Measurements from ENCODE around the gene SLC25A38.

Gene SLC25A38

DNA sequence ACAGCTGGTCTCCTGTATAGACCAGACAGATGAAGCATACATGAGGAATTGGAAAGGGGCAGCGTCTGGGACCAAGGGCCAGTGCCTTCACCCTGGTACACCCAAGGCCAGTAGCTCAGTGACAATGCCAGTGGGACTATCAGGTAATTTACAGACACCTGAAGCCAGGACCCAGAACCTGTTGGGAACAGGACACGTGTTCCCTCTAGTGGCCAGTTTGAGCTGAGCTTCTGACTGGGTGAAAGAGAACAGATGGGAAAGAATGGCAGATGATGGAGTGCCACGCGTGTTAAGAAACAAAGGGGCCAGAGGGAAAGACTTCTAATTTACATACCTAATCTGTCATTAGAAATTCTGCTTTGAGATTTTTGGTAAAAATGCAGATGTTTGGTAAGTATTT, 5.1 kb upstream of the SLC25A38 start:
- no peak for DNase-seq

DNA sequence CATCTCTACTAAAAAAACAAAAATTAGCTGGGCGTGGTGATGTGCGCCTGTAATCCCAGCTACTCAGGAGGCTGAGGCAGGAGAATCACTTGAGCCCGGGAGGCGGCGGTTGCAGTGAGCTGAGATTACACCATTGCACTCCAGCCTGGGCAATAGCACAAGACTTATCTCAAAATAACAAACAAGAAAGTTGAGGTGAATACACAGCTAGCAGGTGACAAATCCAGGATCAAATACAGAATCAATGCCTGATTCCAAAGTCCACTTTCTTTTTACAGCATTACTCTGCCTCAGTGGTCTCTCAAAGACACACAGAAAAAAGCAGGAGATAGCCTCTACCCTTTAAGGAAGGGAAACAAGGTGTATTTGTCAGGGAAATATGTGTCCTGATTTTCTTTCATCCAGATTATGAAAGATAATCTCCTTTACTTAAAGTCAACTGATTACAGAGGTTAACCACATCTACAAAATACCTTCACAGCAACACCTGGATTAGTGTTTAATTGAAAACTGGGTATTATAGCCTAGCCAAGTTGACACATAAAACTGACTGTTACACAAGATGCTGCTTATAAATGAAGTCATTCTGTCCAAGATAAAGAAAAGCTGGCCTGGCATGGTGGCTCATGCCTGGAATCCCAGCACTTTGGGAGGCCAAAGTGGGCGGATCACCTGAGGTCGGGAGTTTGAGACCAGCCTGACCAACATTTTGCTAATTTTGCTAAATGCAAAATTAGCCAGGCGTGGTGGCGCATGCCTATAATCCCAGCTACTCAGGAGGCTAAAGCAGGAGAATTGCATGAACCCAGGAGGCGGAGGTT, 4.0 kb upstream of the SLC25A38 start:
- no peak for DNase-seq

DNA sequence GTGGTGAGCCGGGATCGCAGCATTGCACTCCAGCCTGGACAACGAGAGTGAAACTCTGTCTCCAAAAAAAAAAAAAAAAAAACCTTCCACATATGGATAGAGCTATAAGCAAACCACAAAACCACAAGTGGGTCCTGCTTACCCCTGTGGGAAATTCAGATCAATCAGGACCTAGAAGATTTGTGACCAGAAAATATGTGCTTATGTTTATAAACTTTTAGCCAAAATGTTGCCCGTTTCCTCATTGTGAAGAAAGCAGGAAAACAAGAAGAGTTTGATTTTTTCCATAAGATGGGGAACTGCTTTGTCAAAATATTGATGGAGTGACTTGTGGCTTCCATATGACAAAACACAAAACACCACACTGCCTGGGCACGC, 3.4 kb upstream of the SLC25A38 start:
- DNase-seq = no peak

DNA sequence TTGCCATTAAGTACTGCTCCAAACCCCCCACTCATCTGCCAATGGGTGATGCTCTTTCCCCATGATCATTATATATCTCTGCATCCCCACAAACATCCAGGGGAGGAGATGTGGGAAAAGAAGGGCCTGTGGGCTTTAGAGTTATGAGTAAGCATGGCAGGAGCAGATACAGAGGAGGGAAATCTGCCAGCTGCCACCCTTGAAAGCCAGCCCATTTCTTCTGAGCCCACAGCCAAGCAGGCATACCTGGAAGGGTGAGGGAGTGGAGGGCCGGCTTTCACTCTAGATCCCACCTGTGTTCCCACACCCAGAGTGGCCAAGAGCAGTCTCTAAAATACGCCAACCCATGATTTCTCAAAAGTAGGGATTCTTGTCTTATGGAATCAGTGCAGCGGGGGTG, 1.7 kb upstream of the SLC25A38 start:
- no peak for DNase-seq

DNA sequence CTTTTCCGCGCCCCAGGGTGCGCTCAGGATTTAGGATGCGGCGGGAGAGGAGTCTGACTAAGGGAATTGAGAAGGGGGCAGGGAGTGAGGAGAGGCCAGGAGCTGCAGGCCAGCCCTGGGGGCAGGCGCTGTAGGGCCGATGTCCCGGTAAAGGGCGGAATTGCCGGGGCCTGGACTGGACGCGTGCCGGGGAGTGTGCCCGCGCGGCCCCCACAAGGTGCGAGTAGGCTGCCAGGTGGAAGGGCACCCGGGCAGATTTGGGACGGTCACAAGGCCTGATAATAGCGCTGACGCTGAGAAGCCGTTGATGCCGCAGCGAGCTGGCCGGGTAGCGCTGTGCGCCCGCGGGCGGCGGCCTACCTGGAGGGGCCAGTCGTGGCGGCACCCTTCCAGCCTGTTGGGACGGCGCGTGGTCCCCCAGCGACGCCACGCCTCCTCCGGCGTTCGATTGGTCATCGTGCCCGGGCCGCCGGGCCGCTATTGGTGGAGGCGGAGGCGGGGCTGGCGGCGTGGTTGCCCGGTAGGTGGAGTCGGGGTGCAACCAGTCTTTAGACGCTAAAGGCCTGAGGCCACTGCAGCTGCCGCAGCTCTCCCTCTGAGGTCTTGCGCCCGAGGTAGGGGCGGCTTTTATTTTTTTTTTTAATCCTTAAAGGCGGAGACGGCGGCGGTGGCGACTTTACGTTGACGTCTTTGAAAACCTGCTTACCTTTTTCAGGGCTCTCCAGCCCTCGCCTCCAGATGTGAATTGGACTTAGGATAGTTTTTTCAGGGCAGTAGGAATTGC, 903 bp downstream of the SLC25A38 start:
- DNase-seq = no peak

DNA sequence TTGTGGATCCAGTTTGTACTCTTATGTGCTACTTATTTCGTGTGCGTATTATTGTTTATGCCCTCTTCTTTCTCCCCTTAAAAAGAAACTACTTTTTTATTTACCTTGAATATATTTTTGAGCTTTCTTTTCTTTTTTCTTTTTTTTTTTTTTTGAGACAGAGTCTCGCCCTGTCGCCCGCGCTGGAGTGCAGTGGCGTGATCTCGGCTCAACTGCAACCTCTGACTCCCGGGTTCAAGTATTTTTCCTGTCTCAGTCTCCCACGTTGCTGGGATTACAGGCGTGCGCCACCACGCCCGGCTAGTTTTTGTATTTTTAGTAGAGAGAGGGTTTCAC, 1.5 kb downstream of the SLC25A38 start:
- DNase-seq = no peak

DNA sequence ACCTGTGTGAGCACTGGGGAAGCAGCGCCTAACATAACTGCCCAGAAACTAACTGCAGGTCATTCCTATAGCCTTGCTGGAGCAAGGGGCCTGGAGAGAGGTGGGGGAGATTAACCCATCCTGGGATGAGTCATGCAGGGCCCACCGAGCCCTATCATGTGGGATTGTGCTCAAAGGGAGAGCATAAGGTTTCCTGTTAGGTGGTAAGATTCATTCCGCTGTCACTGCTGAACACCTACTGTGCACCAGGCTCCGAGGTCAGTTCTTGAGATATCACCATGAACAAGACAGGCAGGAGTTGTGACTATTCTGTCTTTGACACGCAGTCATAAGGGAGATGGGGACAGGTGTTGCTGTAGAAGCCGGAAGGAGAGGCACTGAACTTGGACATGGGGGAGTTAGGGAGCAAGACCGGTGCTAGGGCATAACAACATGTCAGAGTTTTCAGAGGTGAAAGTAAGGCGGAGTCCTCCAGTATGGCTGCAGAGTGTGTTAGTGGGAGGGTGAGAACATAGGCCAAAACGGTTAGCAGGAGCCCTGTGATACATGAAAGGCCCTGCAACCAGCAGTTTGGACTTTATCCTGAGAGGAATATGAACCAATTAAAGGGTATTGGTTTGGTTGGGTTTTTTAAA, 2.4 kb downstream of the SLC25A38 start:
- no peak for DNase-seq

DNA sequence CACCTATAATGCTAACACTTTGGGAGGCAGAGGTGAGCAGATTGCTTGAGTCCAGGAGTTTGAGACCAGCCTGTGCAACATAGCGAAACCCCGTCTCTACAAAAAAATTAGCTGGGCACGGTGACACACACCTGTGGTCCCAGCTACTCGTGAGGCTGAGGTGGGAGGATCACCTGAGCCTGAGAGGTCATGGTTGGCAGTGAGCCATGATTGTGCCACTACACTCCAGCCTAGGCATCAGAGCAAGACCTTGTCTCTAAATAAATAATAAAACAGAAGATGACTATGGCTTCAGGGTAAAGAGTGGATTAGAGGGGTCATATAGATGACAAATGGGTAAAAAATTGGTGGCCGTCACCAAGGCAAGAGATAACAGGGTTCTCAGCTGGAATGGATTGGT, 3.1 kb downstream of the SLC25A38 start:
- no peak for DNase-seq

DNA sequence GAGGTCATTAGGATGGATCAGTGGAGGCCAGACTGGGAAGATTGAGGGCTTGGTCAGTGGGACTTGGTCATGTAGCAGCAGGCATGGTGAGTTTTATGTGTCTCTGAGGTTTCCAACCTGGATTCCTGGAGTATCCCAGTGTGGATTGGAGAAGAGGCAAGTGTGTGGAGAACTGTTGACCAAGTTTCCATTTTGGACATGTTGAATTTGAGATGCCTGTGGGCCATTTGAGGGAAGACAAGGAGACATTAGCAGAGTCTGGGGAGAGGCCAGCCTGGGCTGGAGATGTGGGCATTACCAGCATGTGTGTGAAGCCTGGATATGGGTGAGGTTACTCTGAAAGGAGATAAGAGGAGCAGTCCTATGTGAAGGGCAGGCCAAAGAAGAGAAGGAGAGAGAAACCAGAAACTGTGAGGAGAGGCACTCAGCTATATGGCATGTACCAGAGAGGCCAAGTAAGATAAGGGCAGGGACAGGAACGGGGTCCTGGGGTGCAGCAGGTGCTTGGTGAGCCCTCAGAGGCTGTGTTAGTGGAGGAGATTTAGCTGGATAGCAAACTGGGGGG, 4.3 kb downstream of the SLC25A38 start:
- DNase-seq = no peak

DNA sequence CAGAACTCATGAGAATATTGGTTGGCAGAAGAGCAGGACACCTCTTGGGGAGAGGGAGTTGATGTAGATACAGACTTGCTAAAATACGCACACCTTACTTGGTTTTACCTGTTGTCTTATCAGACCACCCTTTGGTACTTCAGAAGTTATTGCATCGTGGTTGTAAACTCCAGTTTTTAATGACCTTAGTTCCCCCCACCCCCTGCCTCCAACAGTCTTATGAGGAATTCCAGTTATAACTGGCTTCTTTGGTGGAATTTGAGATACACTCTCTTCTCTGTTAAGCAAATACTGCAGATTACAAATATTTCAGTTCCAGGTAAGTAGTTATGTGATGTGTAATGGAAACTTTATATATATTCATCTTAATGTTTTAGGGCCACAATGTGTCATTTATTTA, 5.0 kb downstream of the SLC25A38 start:
- no peak for DNase-seq

DNA sequence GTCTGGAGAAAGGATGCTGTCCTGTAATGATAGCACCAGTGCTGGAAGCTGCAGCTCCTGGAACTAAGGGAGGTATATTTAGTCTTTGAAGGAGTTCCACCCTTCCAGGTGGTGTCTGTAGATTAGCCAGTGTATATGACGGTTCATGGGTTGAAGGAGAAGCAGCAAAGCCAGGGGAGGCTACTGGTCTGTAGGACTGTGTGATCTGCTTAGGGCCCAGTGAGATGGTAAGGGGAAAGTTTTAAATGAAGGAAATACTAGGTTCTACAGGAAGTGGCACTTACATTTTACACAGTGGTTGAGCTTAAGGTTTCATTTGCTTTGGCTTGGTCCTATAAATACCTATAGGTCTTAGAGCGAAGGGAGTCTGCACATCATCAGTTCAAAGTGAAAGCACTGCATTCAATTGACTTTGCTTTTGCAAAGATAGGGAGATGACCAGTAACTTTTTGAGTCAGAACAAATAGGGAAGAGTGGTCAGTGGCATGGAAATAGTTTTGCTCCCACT, 5.6 kb downstream of the SLC25A38 start:
- DNase-seq = no peak

DNA sequence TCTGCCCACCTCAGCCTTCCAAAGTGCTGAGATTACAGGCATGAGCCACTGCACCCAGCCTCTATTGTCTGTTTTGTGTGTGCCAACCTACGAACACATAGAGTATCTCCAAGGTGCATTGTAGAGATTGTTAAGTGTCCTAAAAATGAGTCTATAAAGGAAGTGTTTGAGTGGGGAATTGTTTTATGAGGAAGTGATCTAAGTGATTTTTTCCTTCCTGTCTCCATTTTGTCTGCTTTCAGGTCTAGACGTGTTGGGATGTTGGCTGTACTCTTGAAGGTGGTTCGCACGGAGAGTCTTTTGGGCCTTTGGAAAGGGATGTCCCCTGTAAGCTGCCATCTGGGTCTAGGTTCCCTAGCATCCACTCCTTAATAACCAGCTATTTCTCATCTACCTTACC, 7.0 kb downstream of the SLC25A38 start:
- DNase-seq = no peak

DNA sequence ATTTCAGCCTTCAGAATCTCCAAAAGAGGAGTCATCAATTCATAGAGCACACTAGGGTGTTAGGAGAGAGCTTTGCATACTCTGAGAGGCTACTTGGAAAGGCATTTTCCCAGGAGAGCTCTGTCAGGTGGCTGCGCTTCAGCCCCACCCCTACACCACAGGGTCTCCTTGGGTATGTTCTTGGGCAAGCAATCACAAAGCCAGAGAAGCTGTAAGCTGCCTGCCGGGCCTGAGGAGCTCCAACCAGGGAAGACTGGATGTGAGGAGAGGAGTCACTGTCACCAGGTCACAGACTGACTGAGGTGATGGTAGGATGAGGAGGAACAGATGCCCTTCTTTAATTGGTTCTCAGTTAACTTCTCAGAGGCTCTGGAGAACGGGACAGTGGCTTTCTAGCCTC, 13.5 kb downstream of the SLC25A38 start:
- DNase-seq = no peak

DNA sequence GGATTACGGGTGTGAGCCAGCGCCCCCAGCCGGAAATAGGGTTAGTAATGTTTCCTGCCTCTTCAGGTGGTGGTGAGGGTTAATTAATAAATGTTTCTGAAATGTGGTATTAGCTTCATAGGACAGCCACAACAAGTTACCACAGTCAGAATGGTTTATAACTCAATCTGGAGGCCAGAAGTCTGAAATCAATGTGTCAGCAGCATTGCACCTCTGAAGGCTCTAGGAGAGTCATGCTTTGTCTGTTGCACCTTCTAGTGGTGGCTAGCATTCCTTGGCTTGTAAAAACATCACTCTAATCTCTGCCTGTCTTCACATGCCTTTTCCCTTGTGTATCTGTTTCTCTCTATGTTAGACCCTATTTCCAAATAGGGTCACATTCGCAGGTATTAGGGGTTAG, 15.5 kb downstream of the SLC25A38 start:
- no peak for DNase-seq

DNA sequence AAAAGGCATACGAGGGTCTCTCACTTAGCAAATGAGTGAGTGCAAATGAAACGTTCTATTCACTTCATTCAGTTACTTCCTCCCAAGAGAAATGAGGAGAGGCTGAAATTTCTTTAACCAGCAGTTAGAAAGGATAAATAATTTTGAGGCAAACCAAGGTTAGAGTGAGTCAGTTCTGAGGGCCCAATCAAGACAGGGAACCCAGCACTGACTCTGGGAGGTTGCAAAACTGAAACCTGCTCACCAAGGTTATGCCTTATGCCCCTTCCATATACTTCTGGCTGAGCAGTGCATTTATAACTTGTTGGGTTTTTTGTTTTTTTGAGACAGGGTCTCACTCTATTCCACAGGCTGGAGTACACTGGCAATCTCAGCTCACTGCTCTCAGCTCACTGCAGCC, 18.8 kb downstream of the SLC25A38 start:
- no peak for DNase-seq

DNA sequence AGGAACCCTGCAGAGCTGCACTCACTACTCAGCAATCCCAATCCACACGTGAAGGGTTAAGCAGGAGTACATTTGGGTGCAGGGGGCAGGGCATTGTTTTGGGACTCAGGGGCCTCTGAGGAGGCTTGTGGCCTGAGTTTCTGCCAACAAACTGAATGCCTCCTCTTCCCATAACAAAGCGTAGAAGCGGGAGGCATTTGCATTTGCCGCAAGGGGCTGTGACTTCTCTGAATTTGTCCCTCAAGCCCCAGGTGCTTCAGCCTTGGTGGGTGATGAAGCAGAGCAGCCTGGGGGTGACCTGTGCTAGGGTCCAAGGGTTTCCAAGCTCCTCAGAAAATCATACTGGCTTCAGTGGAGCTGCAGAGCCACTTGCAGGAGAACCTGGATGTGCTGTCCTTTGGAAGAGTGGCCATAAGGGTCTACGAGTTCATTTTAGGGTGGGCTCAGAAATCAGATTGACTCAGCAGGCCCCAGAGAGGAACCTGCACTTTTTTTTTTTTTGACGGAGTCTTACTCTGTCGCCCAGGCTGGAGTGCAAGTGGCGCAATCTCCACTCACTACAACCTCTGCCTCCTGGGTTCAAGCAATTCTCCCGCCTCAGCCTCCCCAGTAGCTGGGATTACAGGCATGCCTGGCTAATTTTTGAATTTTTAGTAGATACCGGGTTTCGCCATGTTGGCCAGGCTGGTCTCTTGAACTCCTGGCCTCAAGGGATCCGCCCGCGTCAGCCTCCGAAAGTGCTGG, 21.9 kb downstream of the SLC25A38 start:
- DNase-seq = no peak

DNA sequence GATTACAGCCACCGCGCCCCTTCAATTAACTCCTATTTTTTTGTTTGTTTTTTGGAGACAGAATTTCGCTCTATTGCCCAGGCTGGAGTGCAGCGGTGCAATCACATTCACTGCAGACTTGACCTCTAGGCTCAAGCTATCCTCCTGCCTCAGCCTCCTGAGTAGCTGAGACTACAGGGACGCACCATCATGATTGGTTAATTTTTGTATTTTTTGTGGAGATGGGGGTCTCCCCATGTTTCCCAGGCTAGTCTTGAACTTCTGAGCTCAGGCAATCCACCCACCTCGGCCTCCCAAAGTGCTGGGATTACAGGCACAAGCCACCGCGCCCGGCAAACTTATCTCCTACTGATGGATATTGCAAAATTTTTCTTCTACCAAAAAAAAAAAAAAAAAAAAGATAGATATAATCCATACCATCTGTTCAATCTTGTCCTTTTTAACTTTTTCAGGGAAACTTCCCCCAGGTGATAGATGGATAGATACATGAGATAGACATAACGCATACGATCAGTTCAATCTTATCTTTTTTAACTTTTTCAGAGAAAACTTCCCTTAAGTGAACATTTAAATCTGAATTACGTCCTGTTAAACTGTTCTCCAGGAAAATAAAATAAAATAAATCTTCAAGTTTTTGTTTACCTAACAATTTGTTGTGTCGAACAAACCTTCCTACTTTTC, 22.7 kb downstream of the SLC25A38 start:
- DNase-seq = no peak

DNA sequence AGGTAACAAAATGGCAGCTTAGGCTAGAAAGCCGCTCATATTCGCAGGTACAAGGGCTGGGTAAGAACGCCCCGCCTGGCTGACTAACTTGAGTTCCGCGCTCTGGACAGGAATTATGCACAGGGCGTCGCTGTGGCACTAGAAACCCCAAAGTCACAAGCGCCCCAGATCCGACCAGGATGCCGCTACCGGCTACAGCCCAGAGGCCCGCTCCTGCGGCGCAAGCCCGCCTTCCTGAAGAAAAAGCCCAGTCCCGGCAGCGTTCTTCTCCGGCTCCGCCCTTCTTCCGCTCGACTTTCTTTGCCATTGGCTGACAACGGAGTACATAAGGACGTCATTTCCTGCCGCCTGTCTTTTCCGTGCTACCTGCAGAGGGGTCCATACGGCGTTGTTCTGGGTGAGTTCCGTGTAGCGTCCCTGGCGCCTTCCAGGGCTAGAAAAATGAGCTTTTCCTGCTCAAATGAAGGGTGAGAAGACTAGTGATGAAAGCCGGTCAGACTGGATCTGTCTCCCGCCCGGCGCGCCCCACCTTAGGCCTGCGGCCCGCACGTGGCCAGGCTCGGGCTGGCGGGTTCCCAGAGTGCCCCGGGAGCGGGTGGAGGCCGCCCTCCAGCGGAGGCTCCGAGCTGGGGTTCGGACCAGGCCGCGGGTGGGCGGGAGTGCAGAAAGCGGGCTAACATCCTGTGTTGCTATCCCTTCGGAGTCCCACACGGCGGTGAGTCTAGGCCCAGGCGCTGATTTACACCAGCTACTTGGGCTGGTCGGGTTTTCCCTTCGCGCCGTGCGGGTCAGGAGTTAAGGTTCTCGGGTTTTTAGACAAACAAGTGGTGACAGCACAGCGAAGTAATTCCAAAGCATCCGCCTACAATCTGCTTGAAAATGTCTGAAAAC, 23.4 kb downstream of the SLC25A38 start, which contains the start of gene RPSA:
Gene RPSA (plus strand): TSS at position 353 of the 891 bp plus-strand sequence. CDS start 934 bp downstream, outside the sequence.
- DNase-seq = peak; percentile 98 to 99

DNA sequence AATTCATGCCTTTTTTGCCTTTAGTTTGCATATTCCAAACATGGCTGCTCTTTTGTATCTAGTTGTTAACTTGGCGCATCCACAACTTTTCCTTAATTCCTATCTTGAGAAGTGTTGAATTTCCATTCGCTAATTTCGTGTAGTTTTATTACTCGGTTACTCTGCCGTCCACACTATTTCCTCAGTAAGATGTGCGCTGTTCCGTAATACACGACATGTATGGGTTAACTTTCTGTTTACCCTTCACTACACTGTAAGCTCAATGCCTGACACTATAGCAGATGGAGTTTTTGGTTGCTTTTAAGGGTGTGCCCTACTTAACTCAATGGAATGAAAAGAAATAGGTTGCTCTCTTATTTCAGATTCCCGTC, 24.1 kb downstream of the SLC25A38 start:
- DNase-seq = no peak

DNA sequence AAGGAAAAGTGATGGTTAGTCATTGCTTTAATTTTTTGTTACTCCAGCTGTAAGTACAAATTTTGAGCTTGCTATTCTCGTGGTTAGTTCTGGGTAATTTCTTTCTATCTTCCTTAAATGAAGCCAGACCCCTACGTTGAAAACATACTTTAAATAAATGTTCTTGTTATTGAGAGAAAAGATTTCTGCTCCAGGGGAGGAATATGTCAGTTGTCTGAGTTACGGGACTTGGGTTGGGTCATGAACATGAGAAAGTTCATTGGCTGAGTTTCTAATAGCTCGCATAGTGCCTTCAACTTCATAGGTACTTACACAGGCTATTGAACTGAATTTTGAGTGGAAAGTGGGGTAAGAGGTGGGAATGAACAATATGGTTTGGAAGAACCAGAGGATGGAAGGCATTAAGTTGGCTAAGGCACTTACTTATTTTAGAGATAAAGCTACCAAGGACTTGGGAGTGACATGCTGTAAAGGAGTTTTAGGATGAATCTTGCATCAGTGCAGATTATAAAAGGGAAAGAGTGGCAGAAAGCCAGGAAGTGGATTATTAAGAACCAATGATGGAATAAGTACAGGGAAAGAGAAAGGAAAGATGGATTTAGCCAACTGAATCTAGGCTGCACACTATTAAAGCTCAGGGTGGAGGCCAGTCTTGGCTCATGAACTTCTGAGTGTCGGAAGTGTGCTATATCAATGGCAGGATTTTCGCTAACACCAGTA, 24.8 kb downstream of the SLC25A38 start:
- no peak for DNase-seq
